ENCODE data around the gene LMNTD1. TPM values are rescaled to one million over a fixed set of nuclear protein-coding genes. Genes with fewer than 3 reads are reported as not detected.

The LMNTD1 gene
- total and polyA plus RNA-seq, 2 experiments from 2014 or later: 0.87 TPM; not detected in 1

- Histone ChIP-seq H3K27me3 (no peaks in the 10 kb centered on the region), H3K79me2 (no peaks in the 10 kb centered on the region), H3K4me2 (no peak overlapping the region), H3K4me1 (ENCODE audit: insufficient read depth) (no peaks in the 10 kb centered on the region), H3K36me3 (replicated peaks; ENCODE audit: insufficient read depth, low read depth) (no peaks in the 10 kb centered on the region), H4K20me1 (ENCODE audit: insufficient read depth, poor library complexity, severe bottlenecking) (no peaks in the 10 kb centered on the region), H3K27ac (no peak overlapping the region), H3K4me3 (no peak overlapping the region), H3K9me2 (replicated peaks; ENCODE audit: insufficient read depth) (no peaks in the 10 kb centered on the region), H3K9me3 (ENCODE audit: low read depth) (no peaks in the 10 kb centered on the region), H2AFZ (no peak overlapping the region)
- 91% methylated on average over 13 of the region's 13 CpGs for WGBS (ENCODE audit: low lambda C conversion rate, missing lambda C conversion rate)
- TF ChIP-seq CTCF (IDR thresholded peaks at IDR 0.05; ENCODE audit: poor library complexity) (no peak), EZH2phosphoT487 (IDR thresholded peaks at IDR 0.05; ENCODE audit: low read depth, severe bottlenecking, unreplicated experiment) (no peak), EZH2 (IDR thresholded peaks at IDR 0.05; ENCODE audit: borderline replicate concordance) (no peak)
- DNase-seq (ENCODE audit: low spot score): no peak
Measured at GRCh38 chr12:25459541-25459951, 93.5 kb downstream of the LMNTD1 start.

- Histone ChIP-seq H3K4me2 (no peak overlapping the region), H3K4me1 (ENCODE audit: insufficient read depth) (no peaks in the 10 kb centered on the region), H2AFZ (no peak overlapping the region), H3K36me3 (replicated peaks; ENCODE audit: insufficient read depth, low read depth) (no peaks in the 10 kb centered on the region), H3K9me3 (ENCODE audit: low read depth) (no peaks in the 10 kb centered on the region), H4K20me1 (ENCODE audit: insufficient read depth, poor library complexity, severe bottlenecking) (no peaks in the 10 kb centered on the region), H3K27ac (no peak overlapping the region), H3K4me3 (no peak overlapping the region), H3K27me3 (no peaks in the 10 kb centered on the region), H3K79me2 (no peaks in the 10 kb centered on the region), H3K9me2 (replicated peaks; ENCODE audit: insufficient read depth) (no peaks in the 10 kb centered on the region)
- no peak for DNase-seq (ENCODE audit: low spot score)
- no peak for TF ChIP-seq CTCF (IDR thresholded peaks at IDR 0.05; ENCODE audit: poor library complexity)
- TF ChIP-seq EZH2phosphoT487 (IDR thresholded peaks at IDR 0.05; ENCODE audit: low read depth, severe bottlenecking, unreplicated experiment): no peak
- TF ChIP-seq EZH2 (IDR thresholded peaks at IDR 0.05; ENCODE audit: borderline replicate concordance): no peak
- 75% methylated on average over 6 of the region's 6 CpGs for WGBS (ENCODE audit: low lambda C conversion rate, missing lambda C conversion rate)
Measured at GRCh38 chr12:25458047-25458552, 95.0 kb downstream of the LMNTD1 start.

GRCh38 chr12:25456474-25456873 lies 96.6 kb downstream of the LMNTD1 start:
- Histone ChIP-seq H3K36me3 (replicated peaks; ENCODE audit: insufficient read depth, low read depth) (no peaks in the 10 kb centered on the region), H4K20me1 (ENCODE audit: insufficient read depth, poor library complexity, severe bottlenecking) (no peaks in the 10 kb centered on the region), H3K4me1 (ENCODE audit: insufficient read depth) (no peaks in the 10 kb centered on the region), H3K27ac (no peak overlapping the region), H3K27me3 (no peaks in the 10 kb centered on the region), H3K4me2 (no peak overlapping the region), H3K9me2 (replicated peaks; ENCODE audit: insufficient read depth) (no peaks in the 10 kb centered on the region), H3K79me2 (no peaks in the 10 kb centered on the region), H3K4me3 (no peak overlapping the region), H3K9me3 (ENCODE audit: low read depth) (no peaks in the 10 kb centered on the region), H2AFZ (no peak overlapping the region)
- TF ChIP-seq EZH2phosphoT487 (IDR thresholded peaks at IDR 0.05; ENCODE audit: low read depth, severe bottlenecking, unreplicated experiment): no peak
- TF ChIP-seq CTCF (IDR thresholded peaks at IDR 0.05; ENCODE audit: poor library complexity): no peak
- no peak for TF ChIP-seq EZH2 (IDR thresholded peaks at IDR 0.05; ENCODE audit: borderline replicate concordance)
- WGBS (ENCODE audit: low lambda C conversion rate, missing lambda C conversion rate): 84% methylated on average over 4 of the region's 4 CpGs
- DNase-seq (ENCODE audit: low spot score): no peak

- Histone ChIP-seq H3K4me3 (no peak overlapping the region), H3K27me3 (no peaks in the 10 kb centered on the region), H3K27ac (no peak overlapping the region), H3K9me2 (replicated peaks; ENCODE audit: insufficient read depth) (no peaks in the 10 kb centered on the region), H3K4me1 (ENCODE audit: insufficient read depth) (no peaks in the 10 kb centered on the region), H3K36me3 (replicated peaks; ENCODE audit: insufficient read depth, low read depth) (no peaks in the 10 kb centered on the region), H3K79me2 (no peaks in the 10 kb centered on the region), H3K9me3 (ENCODE audit: low read depth) (no peaks in the 10 kb centered on the region), H3K4me2 (no peak overlapping the region), H4K20me1 (ENCODE audit: insufficient read depth, poor library complexity, severe bottlenecking) (no peaks in the 10 kb centered on the region), H2AFZ (no peak overlapping the region)
- TF ChIP-seq EZH2 (IDR thresholded peaks at IDR 0.05; ENCODE audit: borderline replicate concordance): no peak
- no peak for TF ChIP-seq EZH2phosphoT487 (IDR thresholded peaks at IDR 0.05; ENCODE audit: low read depth, severe bottlenecking, unreplicated experiment)
- no peak for TF ChIP-seq CTCF (IDR thresholded peaks at IDR 0.05; ENCODE audit: poor library complexity)
- 82% methylated on average over 2 of the region's 2 CpGs for WGBS (ENCODE audit: low lambda C conversion rate, missing lambda C conversion rate)
- DNase-seq (ENCODE audit: low spot score): no peak
Measured at GRCh38 chr12:25455696-25456095, 97.4 kb downstream of the LMNTD1 start.

Measured in hepatocyte (in vitro differentiated cells).